OCI-LY7 (cell line): ENCODE measurements around the gene TLE5. TPM values are rescaled to one million over a fixed set of nuclear protein-coding genes. Genes with fewer than 3 reads are reported as not detected.

Experiments used
- BruUV-seq: library from RNA; stranded (reverse); fragments of 400-500 nt; replicated peaks from 2 replicates; lab custom pipeline; 2021; lab: Mats Ljungman, UMichigan
- CTCF ChIA-PET: fragments of 300-600 bp; sonication (Branson Sonifier 250); formaldehyde crosslinking; loops from one replicate; lab custom pipeline; 2022; ENCODE audit warnings: antibody characterized with exemption; ENCODE audit not compliant: unreplicated experiment; lab: Charles Lee
- POLR2A ChIA-PET: fragments of 300-600 bp; sonication (Branson Sonifier 250); formaldehyde crosslinking; loops from one replicate; lab custom pipeline; 2022; ENCODE audit warnings: antibody characterized with exemption; lab: Charles Lee
- DNase-seq: peaks from one replicate; pipeline ENCODE4 v3.0.0-alpha.2; 2015; ENCODE audit warnings: low spot score
- H2AFZ ChIP-seq: fragments of 200-600 bp; sonication (generic), shearing (Covaris generic); 2 replicates; pipeline ENCODE4 v1.6.1; 2014; ENCODE audit warnings: mild to moderate bottlenecking, antibody characterized with exemption, low read length, moderate library complexity
- H3K27ac ChIP-seq: fragments of 200-600 bp; sonication (generic); 2 replicates; pipeline ENCODE4 v1.5.1; 2014; ENCODE audit warnings: mixed run types, low read depth, mild to moderate bottlenecking, moderate library complexity, low read length, inconsistent platforms; ENCODE audit not compliant: poor library complexity, severe bottlenecking
- H3K36me3 ChIP-seq: fragments of 200-600 bp; sonication (generic); 2 replicates; pipeline ENCODE4 v1.6.1; 2014; ENCODE audit warnings: mild to moderate bottlenecking, antibody characterized with exemption, low read length, moderate library complexity, mixed read lengths; ENCODE audit not compliant: insufficient read depth
- H3K4me1 ChIP-seq: fragments of 200-600 bp; sonication (generic); 2 replicates; pipeline ENCODE4 v1.5.1; 2014; ENCODE audit warnings: mild to moderate bottlenecking, low read length; ENCODE audit not compliant: insufficient read depth, poor library complexity, severe bottlenecking
- H3K4me2 ChIP-seq: fragments of 200-600 bp; sonication (generic); 2 replicates; pipeline ENCODE4 v1.6.1; 2014; ENCODE audit warnings: mild to moderate bottlenecking, low read length
- H3K4me3 ChIP-seq: fragments of 200-600 bp; sonication (generic); 2 replicates; pipeline ENCODE4 v1.5.1; 2014; ENCODE audit warnings: mild to moderate bottlenecking, low read depth, low read length; ENCODE audit not compliant: poor library complexity, severe bottlenecking
- H3K79me2 ChIP-seq: fragments of 200-600 bp; sonication (generic); 2 replicates; pipeline ENCODE4 v1.6.1; 2016; ENCODE audit warnings: low read depth, mild to moderate bottlenecking, low read length, moderate library complexity, mixed read lengths; ENCODE audit not compliant: insufficient read depth
- H3K9me2 ChIP-seq: fragments of 200-600 bp; sonication (generic); 2 replicates; pipeline ENCODE4 v1.6.1; 2016; ENCODE audit warnings: mild to moderate bottlenecking, low read length, mixed read lengths; ENCODE audit not compliant: insufficient read depth
- H3K9me3 ChIP-seq: fragments of 200-600 bp; sonication (generic); 2 replicates; pipeline ENCODE4 v1.6.1; 2014; ENCODE audit warnings: mild to moderate bottlenecking, mixed run types, low read length, mixed read lengths
- H4K20me1 ChIP-seq: fragments of 200-600 bp; sonication (generic); 2 replicates; pipeline ENCODE4 v1.6.1; 2014; ENCODE audit warnings: mild to moderate bottlenecking, antibody characterized with exemption, low read length, moderate library complexity, mixed read lengths; ENCODE audit not compliant: insufficient read depth
- CTCF ChIP-seq: fragments of 200-600 bp; sonication (generic); conservative IDR thresholded peaks from 2 replicates; pipeline ENCODE4 v1.5.1; 2014; ENCODE audit warnings: mild to moderate bottlenecking, antibody characterized with exemption, low read length, moderate library complexity, mixed read lengths
- EZH2phosphoT487 ChIP-seq: fragments of 200-600 bp; sonication (generic); IDR thresholded peaks from 2 replicates; pipeline ENCODE4 v1.6.1; 2018; ENCODE audit warnings: low read depth, borderline replicate concordance, mild to moderate bottlenecking, mixed run types, antibody characterized with exemption, low read length, moderate library complexity, mixed read lengths
- intact Hi-C: fragments of 100-400 bp; cut with micrococcal nuclease; formaldehyde crosslinking; loops from one replicate; pipeline ENCODE4 v1.10.0; 2022; ENCODE audit not compliant: unreplicated experiment
- total RNA-seq, 2 experiments: library from RNA; depleted of rRNA in 1 of 2; stranded (reverse); fragments of >200 nt in 1 of 2; shearing (Covaris generic) in 1 of 2; gene quantifications; 2 replicates each; pipeline ENCODE4 v1.2.3, GENCODE V29; 2014 to 2022

Gene TLE5
- total RNA-seq, 2 experiments from 2014 or later, result 376 to 424 TPM

GRCh38 chr19:3107658-3108057, 45.4 kb upstream of the TLE5 start:
- DNase-seq, result no peak
- no peaks in the 10 kb centered on the region for H3K79me2 ChIP-seq
- BruUV-seq, result no TSS peak
- no peaks in the 10 kb centered on the region for H3K9me3 ChIP-seq
- no peaks in the 10 kb centered on the region for H3K9me2 ChIP-seq
- CTCF ChIA-PET, result interaction anchor here (0.6 kb wide), 1 partner anchor 65 kb away, joined by 6 read pairs; no protein-coding TSS in a partner anchor
- no peak overlapping the region for H3K27ac ChIP-seq
- POLR2A ChIA-PET, result no interaction called here
- no peak overlapping the region for H3K4me3 ChIP-seq
- H2AFZ ChIP-seq, result no peak overlapping the region
- intact Hi-C loops, result loop anchor here (1.0 kb wide), 2 partner anchors 31 to 145 kb away; no protein-coding TSS in a partner anchor
- TF ChIP-seq EZH2phosphoT487, result no peak
- TF ChIP-seq CTCF, result no peak
- peaks cover 7% of the 10 kb centered on the region for H3K4me1 ChIP-seq
- H3K36me3 ChIP-seq, result no peaks in the 10 kb centered on the region
- H4K20me1 ChIP-seq, result no peaks in the 10 kb centered on the region; the same call in 1 of the 2 replicates
- H3K4me2 ChIP-seq, result no peak overlapping the region

- Histone ChIP-seq H3K27ac (no peak overlapping the region), H3K4me1 (peaks cover 7% of the 10 kb centered on the region), H2AFZ (no peak overlapping the region), H3K36me3 (no peaks in the 10 kb centered on the region), H3K4me3 (no peak overlapping the region), H3K4me2 (no peak overlapping the region), H3K9me3 (no peaks in the 10 kb centered on the region), H3K9me2 (no peaks in the 10 kb centered on the region), H3K79me2 (no peaks in the 10 kb centered on the region), H4K20me1 (no peaks in the 10 kb centered on the region; the same call in 1 of the 2 replicates)
- DNase-seq, result no peak
- intact Hi-C loops, result no loop called here
- ChIA-PET POLR2A (no interaction called here), CTCF (no interaction called here)
- BruUV-seq, result no TSS peak
- no peak for TF ChIP-seq CTCF
- TF ChIP-seq EZH2phosphoT487, result no peak
These were observed 44.3 kb upstream of the TLE5 start for GRCh38 chr19:3106509-3107141.
